OCI-LY3 (cell line): ENCODE measurements around the gene ZNF644.

Experiments
- CTCF ChIP-seq: fragments of 200-600, 300-600 bp; sonication (generic); IDR thresholded peaks from 2 replicates; pipeline ENCODE4 v1.5.1; 2014; ENCODE audit warnings: antibody characterized with exemption, low read length, low read depth
- EZH2phosphoT487 ChIP-seq: fragments of 200-600 bp; shearing (Covaris generic); IDR thresholded peaks from 2 replicates; pipeline ENCODE4 v1.6.1; 2018; ENCODE audit warnings: antibody characterized with exemption, mixed run types, low read depth

GRCh38 chr1:91066538-91066937 lies 44.7 kb upstream of the ZNF644 start:
- TF ChIP-seq CTCF (no peak), EZH2phosphoT487 (no peak)
